GM19463 (cell line): ENCODE results near the gene NPPC.
"Not testable (repeated sequence)": the region's sequence is repeated elsewhere in the genome, so short reads cannot be mapped to it uniquely, and the experiment has no call there.

ENCODE experiments used
- ATAC-seq: cut with Tn5 transposase; IDR thresholded peaks from one replicate; pipeline ENCODE4 v1.9.1; 2021; ENCODE audit warnings: mild to moderate bottlenecking, moderate library complexity; ENCODE audit not compliant: unreplicated experiment

The NPPC gene

GRCh38 chr2:231890896-231891513, 35.2 kb downstream of the NPPC start:
- ATAC-seq = no peak

GRCh38 chr2:231887756-231888155, 38.4 kb downstream of the NPPC start:
- ATAC-seq = no peak

GRCh38 chr2:231886071-231886681, 40.0 kb downstream of the NPPC start:
- no peak for ATAC-seq

GRCh38 chr2:231884438-231885140, 41.6 kb downstream of the NPPC start:
- no peak for ATAC-seq

GRCh38 chr2:231883468-231883881, 42.7 kb downstream of the NPPC start:
- ATAC-seq = no peak

- no peak for ATAC-seq
Observed at GRCh38 chr2:231882646-231883045, 43.5 kb downstream of the NPPC start.

- ATAC-seq = not testable (repeated sequence)
Observed at GRCh38 chr2:231880371-231880770, 45.8 kb downstream of the NPPC start.

GRCh38 chr2:231879216-231879615, 47.0 kb downstream of the NPPC start:
- ATAC-seq = no peak

- ATAC-seq = no peak
Observed at GRCh38 chr2:231877533-231878456, 48.4 kb downstream of the NPPC start.

GRCh38 chr2:231874944-231875343, 51.3 kb downstream of the NPPC start:
- ATAC-seq = no peak
